EH (cell line): Measurements from ENCODE around the gene PTX3.
A peak's percentile ranks its signal among the peaks of the same experiment; 100 is the strongest.

Experiments
- DNase-seq: peaks from one replicate; pipeline ENCODE4 v3.0.0-alpha.2; 2015; ENCODE audit warnings: low read depth

Gene PTX3

GRCh38 chr3:157423337-157423736 is 13.3 kb upstream of the PTX3 start:
- peak; percentile 84 for DNase-seq

- DNase-seq, result no peak
Observed at GRCh38 chr3:157427901-157428300, 8.7 kb upstream of the PTX3 start.

GRCh38 chr3:157428853-157429252 is 7.8 kb upstream of the PTX3 start:
- no peak for DNase-seq

GRCh38 chr3:157429708-157430107 is 6.9 kb upstream of the PTX3 start:
- peak; percentile 48 for DNase-seq

GRCh38 chr3:157438194-157438730 is 1.6 kb downstream of the PTX3 start:
- peak; percentile 47 for DNase-seq

GRCh38 chr3:157441102-157441624 is 4.5 kb downstream of the PTX3 start:
- DNase-seq, result no peak

GRCh38 chr3:157442729-157443128 is 6.1 kb downstream of the PTX3 start:
- peak; percentile 9 for DNase-seq

- DNase-seq, result peak; percentile 13
Observed at GRCh38 chr3:157443905-157444796, 7.5 kb downstream of the PTX3 start.

GRCh38 chr3:157444797-157445184 is 8.1 kb downstream of the PTX3 start:
- DNase-seq, result no peak

GRCh38 chr3:157445857-157446256 is 9.2 kb downstream of the PTX3 start:
- peak; percentile 53 for DNase-seq

- DNase-seq, result peak; percentile 68
Observed at GRCh38 chr3:157447026-157447694, 10.5 kb downstream of the PTX3 start.

- DNase-seq, result no peak
Observed at GRCh38 chr3:157452097-157452496, 15.4 kb downstream of the PTX3 start.

- no peak for DNase-seq
Observed at GRCh38 chr3:157453824-157454223, 17.2 kb downstream of the PTX3 start.

GRCh38 chr3:157459706-157460105 is 23.1 kb downstream of the PTX3 start:
- DNase-seq, result no peak

GRCh38 chr3:157460253-157460652 is 23.6 kb downstream of the PTX3 start:
- peak; percentile 94 for DNase-seq

GRCh38 chr3:157463816-157464215 is 27.2 kb downstream of the PTX3 start:
- peak; percentile 57 for DNase-seq

GRCh38 chr3:157464321-157464720 is 27.7 kb downstream of the PTX3 start:
- peak; percentile 61 for DNase-seq

GRCh38 chr3:157465741-157466140 is 29.1 kb downstream of the PTX3 start:
- DNase-seq, result no peak

- DNase-seq, result peak; percentile 56
Observed at GRCh38 chr3:157467200-157467599, 30.6 kb downstream of the PTX3 start.

- DNase-seq, result no peak
Observed at GRCh38 chr3:157469561-157470294, 33.1 kb downstream of the PTX3 start.

- no peak for DNase-seq
Observed at GRCh38 chr3:157471064-157471463, 34.4 kb downstream of the PTX3 start.

GRCh38 chr3:157472648-157473047 is 36.0 kb downstream of the PTX3 start:
- DNase-seq, result no peak
